ENCODE data around the gene ARAP2. TPM values are rescaled to one million over a fixed set of nuclear protein-coding genes. Genes with fewer than 3 reads are reported as not detected.

The ARAP2 gene
- total RNA-seq, 2 experiments from 2014 or later = 6.9 to 8.6 TPM

DNA sequence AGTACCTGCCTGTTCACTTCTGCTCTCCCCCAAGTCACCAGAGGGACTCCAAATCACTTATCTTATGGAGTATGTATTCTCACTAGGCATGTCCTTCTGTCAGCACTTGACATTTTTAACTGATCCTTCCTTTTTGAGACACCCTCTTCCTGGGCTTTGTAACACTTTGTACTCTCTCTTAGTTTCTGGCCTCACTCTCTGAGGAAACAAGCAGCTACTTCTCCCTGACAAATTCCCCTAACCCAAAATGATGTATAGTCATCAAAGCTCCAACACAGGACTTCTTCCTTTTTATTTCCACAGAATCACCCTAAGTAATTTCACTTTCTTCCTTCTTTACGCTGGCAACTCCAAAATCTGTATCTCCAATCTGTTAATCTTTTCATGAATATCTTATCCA is 101.8 kb downstream of the ARAP2 start:
- no peaks in the 10 kb centered on the region for H3K9me3 ChIP-seq (ENCODE audit: low read length)
- no peaks in the 10 kb centered on the region for H3K4me1 ChIP-seq (ENCODE audit: insufficient read depth, low read length, poor library complexity, severe bottlenecking)
- H2AFZ ChIP-seq (ENCODE audit: low read length) = no peak overlapping the region
- H3K4me2 ChIP-seq (ENCODE audit: low read length) = no peak overlapping the region
- no peak overlapping the region for H3K4me3 ChIP-seq (ENCODE audit: low read depth, low read length, poor library complexity, severe bottlenecking)
- ChIA-PET POLR2A (interaction anchor here (0.6 kb wide), 1 partner anchor 691 kb away, joined by 3 read pairs; no protein-coding TSS in a partner anchor), CTCF (ENCODE audit: unreplicated experiment) (no interaction called here)
- TF ChIP-seq, protein P1, sequence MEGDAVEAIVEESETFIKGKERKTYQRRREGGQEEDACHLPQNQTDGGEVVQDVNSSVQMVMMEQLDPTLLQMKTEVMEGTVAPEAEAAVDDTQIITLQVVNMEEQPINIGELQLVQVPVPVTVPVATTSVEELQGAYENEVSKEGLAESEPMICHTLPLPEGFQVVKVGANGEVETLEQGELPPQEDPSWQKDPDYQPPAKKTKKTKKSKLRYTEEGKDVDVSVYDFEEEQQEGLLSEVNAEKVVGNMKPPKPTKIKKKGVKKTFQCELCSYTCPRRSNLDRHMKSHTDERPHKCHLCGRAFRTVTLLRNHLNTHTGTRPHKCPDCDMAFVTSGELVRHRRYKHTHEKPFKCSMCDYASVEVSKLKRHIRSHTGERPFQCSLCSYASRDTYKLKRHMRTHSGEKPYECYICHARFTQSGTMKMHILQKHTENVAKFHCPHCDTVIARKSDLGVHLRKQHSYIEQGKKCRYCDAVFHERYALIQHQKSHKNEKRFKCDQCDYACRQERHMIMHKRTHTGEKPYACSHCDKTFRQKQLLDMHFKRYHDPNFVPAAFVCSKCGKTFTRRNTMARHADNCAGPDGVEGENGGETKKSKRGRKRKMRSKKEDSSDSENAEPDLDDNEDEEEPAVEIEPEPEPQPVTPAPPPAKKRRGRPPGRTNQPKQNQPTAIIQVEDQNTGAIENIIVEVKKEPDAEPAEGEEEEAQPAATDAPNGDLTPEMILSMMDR (conservative IDR thresholded peaks at IDR 0.05; ENCODE audit: low read length) = no peak
- TF ChIP-seq EZH2phosphoT487 (IDR thresholded peaks at IDR 0.05; ENCODE audit: borderline replicate concordance, low read depth, low read length) = no peak
- H3K27ac ChIP-seq (ENCODE audit: low read depth, low read length, poor library complexity, severe bottlenecking) = no peak overlapping the region
- no TSS peak for BruUV-seq (replicated peaks)
- H3K36me3 ChIP-seq (ENCODE audit: insufficient read depth, low read length) = no peaks in the 10 kb centered on the region
- no peaks in the 10 kb centered on the region for H3K79me2 ChIP-seq (ENCODE audit: insufficient read depth, low read depth, low read length)
- H3K9me2 ChIP-seq (ENCODE audit: insufficient read depth, low read length) = no peaks in the 10 kb centered on the region
- intact Hi-C loops (cut with micrococcal nuclease; ENCODE audit: unreplicated experiment) = no loop called here
- no peaks in the 10 kb centered on the region for H4K20me1 ChIP-seq (ENCODE audit: insufficient read depth, low read length)
- no peak for DNase-seq (ENCODE audit: low spot score)

DNA sequence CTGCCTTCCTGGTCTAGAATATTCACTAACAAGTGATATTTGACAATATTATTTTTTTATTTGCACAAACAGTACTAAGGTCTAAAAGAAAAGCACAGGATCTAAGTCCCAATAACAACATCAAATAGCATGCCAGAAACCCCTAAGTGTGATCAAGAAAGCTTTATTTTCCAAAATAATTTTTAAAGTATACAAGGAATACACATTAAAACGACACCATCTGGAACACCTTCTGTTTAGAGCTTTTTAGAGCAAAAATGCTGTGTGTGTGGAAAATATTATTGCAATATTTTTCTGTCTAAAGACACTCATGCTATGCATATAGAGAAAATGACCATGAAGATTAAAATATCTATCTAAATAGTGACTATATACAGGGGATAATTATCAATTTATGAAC is 103.1 kb downstream of the ARAP2 start:
- POLR2A ChIA-PET = interaction anchor here (0.6 to 1.2 kb wide), 4 partner anchors 10 to 1955 kb away, joined by 3 to 6 read pairs (median 4); no protein-coding TSS in a partner anchor

DNA sequence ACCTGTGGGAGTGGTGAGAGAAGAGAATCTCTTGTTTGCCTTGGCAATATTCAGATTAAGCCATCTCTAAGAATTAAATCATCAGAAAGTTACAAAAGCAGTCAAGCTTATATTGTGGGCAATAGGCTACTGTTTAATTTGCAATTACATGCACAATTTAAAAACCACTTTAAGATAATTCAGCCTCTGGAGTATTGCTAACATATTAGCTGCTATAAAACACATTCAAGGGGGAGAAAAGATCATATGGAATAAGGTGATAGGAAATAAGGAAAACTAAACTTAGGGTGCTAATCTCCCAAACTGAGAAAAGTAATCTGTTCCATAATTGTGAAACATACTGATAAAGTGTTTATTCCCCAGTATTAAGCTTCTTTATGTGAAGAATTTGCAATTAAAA is 103.9 kb downstream of the ARAP2 start:
- BruUV-seq (replicated peaks) = no TSS peak
- Histone ChIP-seq H3K9me2 (ENCODE audit: insufficient read depth, low read length) (no peaks in the 10 kb centered on the region), H4K20me1 (ENCODE audit: insufficient read depth, low read length) (no peaks in the 10 kb centered on the region), H3K4me1 (ENCODE audit: insufficient read depth, low read length, poor library complexity, severe bottlenecking) (no peaks in the 10 kb centered on the region), H3K36me3 (ENCODE audit: insufficient read depth, low read length) (no peaks in the 10 kb centered on the region), H2AFZ (ENCODE audit: low read length) (no peak overlapping the region), H3K4me3 (ENCODE audit: low read depth, low read length, poor library complexity, severe bottlenecking) (no peak overlapping the region), H3K27ac (ENCODE audit: low read depth, low read length, poor library complexity, severe bottlenecking) (no peak overlapping the region), H3K4me2 (ENCODE audit: low read length) (no peak overlapping the region), H3K79me2 (ENCODE audit: insufficient read depth, low read depth, low read length) (no peaks in the 10 kb centered on the region), H3K9me3 (ENCODE audit: low read length) (no peaks in the 10 kb centered on the region)
- ChIA-PET POLR2A (interaction anchor here (0.7 kb wide), 1 partner anchor 105 kb away, joined by 3 read pairs; no protein-coding TSS in a partner anchor), CTCF (ENCODE audit: unreplicated experiment) (interaction anchor here (0.6 to 1.0 kb wide), 2 partner anchors 8 to 49 kb away, joined by 3 to 4 read pairs; no protein-coding TSS in a partner anchor)
- intact Hi-C loops (cut with micrococcal nuclease; ENCODE audit: unreplicated experiment) = no loop called here
- no peak for TF ChIP-seq EZH2phosphoT487 (IDR thresholded peaks at IDR 0.05; ENCODE audit: borderline replicate concordance, low read depth, low read length)
- TF ChIP-seq, protein P1 (conservative IDR thresholded peaks at IDR 0.05; ENCODE audit: low read length) = no peak
- DNase-seq (ENCODE audit: low spot score) = no peak

More for the DNA sequence above, 103.1 kb downstream of the ARAP2 start:
- Histone ChIP-seq H4K20me1 (ENCODE audit: insufficient read depth, low read length) (no peaks in the 10 kb centered on the region), H3K27ac (ENCODE audit: low read depth, low read length, poor library complexity, severe bottlenecking) (no peak overlapping the region), H3K9me2 (ENCODE audit: insufficient read depth, low read length) (no peaks in the 10 kb centered on the region), H3K79me2 (ENCODE audit: insufficient read depth, low read depth, low read length) (no peaks in the 10 kb centered on the region), H2AFZ (ENCODE audit: low read length) (no peak overlapping the region), H3K4me1 (ENCODE audit: insufficient read depth, low read length, poor library complexity, severe bottlenecking) (no peaks in the 10 kb centered on the region), H3K4me2 (ENCODE audit: low read length) (no peak overlapping the region), H3K4me3 (ENCODE audit: low read depth, low read length, poor library complexity, severe bottlenecking) (no peak overlapping the region), H3K9me3 (ENCODE audit: low read length) (no peaks in the 10 kb centered on the region), H3K36me3 (ENCODE audit: insufficient read depth, low read length) (no peaks in the 10 kb centered on the region)
- CTCF ChIA-PET (ENCODE audit: unreplicated experiment) = interaction anchor here (0.6 kb wide), 1 partner anchor 216 kb away, joined by 3 read pairs; no protein-coding TSS in a partner anchor
- BruUV-seq (replicated peaks) = no TSS peak
- intact Hi-C loops (cut with micrococcal nuclease; ENCODE audit: unreplicated experiment) = no loop called here
- DNase-seq (ENCODE audit: low spot score) = no peak
- TF ChIP-seq EZH2phosphoT487 (IDR thresholded peaks at IDR 0.05; ENCODE audit: borderline replicate concordance, low read depth, low read length) = no peak
- TF ChIP-seq, protein P1 (conservative IDR thresholded peaks at IDR 0.05; ENCODE audit: low read length) = no peak
